Peyer's patch (tissue), 4 donors: Measurements from ENCODE around the gene AJAP1.

ENCODE experiments used
- CTCF ChIP-seq, 6 experiments: fragments of 450-650 bp in 4 of 6; fragments of 200-600 bp in 2 of 6; sonication (generic) in 1 of 6; IDR thresholded peaks; one replicate each; pipeline ENCODE4 v1.5.1; 2017 to 2019; ENCODE audit warnings: antibody characterized with exemption in 6 of 6, mild to moderate bottlenecking in 3 of 6, moderate library complexity in 1 of 6
- POLR2A ChIP-seq, 2 donors: fragments of 450-650 bp; IDR thresholded peaks; one replicate each; pipeline ENCODE4 v1.5.1; 2017; ENCODE audit warnings: antibody characterized with exemption in 2 of 2, mild to moderate bottlenecking in 2 of 2, moderate library complexity in 2 of 2

- TF ChIP-seq CTCF (IDR thresholded peaks at IDR 0.05) (no peak), POLR2A (IDR thresholded peaks at IDR 0.05) (no peak)
Observed at GRCh38 chr1:4703646-4704045, 49.2 kb downstream of the AJAP1 start.
